NCI-H1436 treated with DMSO at 0.1 percent for 48 hours (cell line): ENCODE results near the gene DAND5.

Source experiments
- DNase-seq: peaks from one replicate; lab custom pipeline; 2025; lab: John Stamatoyannopoulos, UW

The DAND5 gene

DNA sequence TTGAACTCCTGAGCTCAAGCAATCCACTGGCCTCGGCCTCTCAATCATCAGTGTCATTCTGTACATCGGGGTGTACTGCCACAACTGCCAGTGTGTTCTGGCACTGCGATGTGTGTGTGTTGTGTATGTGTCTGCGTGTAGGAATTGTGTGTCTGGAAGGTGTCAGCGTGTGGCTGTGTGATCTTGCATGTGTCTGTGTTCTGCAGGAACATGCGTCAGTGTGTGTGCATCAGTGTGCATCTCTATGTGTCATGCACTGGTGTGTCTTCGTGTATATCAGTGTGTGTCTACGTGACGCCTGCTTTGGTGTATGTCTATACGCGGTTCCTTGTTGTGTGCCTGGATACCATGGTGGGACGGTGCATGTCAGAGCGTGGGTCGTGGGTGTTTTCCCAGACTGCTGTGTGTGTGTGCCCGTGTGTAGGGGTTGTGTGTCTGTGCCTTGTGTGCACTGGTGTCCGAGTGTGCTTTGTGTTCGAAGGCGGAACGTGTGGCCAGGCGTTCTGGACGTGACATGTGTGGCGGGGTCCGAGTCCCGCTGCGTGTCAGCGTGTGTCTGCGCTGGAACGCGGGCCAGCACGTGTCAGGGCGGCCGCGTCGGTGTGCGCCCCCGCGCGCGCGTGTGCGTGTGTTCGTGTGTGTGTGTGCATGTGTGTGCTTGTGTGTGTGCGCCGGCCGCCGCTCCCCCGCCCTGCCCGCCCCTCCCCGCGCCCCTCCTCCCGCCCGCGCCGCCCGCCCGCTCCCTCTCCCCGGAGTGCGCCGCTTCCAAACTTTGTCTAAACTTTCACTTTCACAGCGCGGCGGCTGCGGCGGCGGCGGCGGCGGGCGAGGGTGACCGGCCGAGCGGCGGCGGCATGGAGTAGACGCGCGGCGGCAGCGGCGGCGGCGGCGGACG lies 25.6 kb downstream of the DAND5 start, which contains the start of gene NFIX:
NFIX (plus strand) TSS at position 775 of the 895 bp plus-strand sequence. CDS start 363 bp downstream, outside the sequence.
- no peak for DNase-seq

DNA sequence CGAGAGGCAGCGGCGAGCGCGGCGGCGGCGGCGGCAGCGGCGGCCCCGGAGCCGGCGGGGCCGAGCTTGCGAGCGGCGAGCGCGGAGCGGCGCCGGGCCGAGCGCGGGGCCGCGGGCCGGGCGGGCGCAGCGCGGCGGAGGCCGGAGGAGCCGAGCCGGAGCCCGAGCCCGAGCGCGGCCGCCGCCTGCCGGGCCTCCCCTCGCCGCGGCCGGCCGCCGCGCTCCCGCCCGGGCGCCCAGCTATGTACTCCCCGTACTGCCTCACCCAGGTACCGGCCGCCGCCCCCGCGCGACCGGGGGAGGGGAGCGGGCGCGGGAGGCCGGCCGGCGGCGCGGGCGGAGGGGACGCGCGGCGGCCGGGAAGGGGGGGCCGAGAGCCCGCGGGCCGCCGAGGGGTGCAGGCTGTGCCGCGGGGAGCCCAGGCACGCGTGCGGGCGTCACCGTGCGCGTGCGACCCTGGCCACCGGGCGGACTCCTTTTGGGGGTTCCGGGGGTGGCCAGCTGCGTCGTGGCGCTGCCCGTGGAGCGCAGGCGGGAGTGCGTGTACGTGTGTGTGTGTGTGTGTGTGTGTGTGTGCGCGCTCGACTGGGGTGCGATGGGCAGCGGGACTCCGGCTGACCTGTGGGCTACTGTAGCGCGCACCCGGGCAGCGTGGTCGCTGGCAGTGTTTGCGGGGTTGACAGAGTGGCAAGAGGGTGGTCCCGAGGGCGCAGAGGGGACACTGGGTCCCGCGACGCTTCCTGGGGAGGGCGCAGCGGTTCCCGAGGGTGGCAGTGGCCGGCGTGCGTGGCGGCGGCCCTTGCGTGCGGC lies 26.4 kb downstream of the DAND5 start:
- DNase-seq, result no peak

DNA sequence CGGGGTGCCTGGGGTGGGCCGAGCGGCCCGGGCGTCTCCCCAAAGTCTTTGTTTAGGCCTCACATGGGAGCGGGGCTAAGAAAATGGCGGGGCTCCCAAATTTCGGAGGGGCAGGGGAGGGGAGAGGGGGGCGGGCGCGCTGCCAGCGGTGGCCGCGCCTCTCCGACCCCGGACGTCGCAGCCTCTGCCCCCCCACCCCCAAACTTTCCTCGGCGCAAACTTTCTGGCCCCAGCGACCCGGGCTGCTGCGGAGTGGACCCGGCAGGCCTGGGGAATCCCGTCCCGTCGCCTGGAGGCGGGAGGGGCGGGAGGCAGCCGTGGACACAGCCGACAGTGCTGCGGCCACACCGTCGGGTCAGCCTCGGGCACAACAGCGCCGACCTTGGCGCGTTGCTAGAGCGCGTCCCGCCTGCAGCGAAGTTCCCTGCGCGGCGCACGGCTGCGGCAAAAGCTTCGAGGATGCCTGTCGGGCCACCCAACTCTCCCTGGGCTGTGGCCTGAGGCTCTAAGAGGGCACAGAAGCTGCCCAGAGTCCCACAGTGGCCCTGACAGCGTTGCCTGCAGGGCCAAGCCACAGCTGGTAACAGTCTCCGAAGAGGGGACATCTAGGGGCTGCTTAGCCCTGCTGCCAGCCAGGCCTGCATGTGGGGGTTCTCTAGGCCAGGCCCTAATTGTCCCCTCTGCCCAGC lies 27.2 kb downstream of the DAND5 start:
- no peak for DNase-seq

DNA sequence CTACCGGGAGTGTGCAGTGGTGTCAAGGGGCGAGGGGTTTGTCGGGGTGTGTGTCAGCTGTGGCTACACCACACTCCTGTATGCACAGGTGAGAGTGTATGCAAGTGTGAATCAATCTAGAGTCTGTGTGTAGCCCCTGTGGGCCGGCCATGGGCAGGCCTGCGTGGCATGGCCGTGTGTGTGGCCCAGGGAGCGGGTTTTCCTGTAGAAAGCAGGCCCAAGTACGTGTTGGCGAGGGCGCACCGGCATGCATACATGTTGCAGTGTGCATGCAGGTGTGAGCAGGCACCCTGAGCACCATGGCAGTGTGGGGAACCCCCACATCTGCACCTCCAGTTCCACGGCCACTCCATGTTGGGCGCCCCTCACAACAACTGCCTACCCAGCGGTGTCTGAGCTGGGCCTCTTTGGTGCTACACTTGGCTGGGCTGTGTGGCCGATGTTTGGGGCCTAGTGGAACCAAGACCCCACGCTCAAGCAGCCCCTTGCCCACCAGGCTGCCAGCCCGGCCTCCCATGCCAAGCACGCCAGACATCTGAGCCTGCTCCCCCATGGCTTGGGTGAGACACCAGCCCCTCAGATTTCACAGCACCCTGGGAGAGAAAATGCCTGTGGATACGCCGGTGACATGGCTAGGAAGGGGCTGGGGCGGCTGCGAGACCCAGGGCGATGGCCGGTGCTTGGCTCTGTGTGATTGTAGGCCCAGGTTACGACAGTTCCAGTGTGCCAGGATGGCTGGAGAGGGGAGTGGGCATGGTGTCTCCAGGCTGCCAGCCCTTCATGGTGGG lies 28.0 kb downstream of the DAND5 start:
- DNase-seq, result no peak

DNA sequence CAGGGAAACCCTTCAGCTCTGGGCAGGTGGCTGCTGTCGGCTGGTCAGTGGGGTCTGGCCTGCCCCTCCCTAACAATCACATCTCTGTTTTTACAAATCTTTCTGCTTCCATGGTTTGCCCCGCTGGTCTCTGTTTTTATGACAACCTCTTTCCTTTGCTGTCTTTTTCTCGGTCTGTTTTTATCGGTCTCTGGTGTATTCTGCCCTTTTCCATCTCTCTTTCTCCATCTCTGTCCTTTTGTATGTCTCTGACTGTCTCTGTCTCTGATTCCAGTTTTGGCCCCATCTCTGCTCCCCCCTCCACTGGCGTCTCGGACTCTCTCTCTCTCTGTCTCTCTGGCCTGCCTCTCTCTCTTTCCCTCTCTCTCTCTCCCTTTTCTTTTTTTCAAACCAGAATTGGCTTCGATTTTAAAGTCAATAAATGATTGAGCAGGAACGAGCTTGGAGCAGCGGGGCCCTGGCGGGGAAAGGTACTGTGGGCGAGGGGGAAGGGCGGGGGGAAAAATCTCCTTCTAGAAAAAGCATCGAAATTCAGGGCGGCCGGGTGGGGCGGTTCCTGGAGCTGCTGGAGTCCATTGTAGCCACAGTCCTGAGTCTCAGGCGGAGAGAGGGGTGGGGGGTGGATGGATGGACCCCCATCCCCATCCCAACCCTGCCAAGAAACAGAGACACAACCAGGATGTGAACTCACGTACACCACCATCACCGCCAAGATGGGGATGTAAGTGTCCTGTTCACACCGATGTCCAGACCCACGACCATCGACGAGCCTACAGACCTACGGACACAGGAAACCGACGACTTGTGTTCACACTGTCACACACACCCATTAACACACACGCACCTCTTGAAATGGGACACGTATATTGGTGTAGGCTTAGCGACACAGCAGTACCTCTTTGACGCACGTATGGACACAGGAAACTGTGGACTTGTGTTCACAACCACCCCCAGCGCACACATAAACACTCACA lies 28.9 kb downstream of the DAND5 start:
- DNase-seq, result no peak

DNA sequence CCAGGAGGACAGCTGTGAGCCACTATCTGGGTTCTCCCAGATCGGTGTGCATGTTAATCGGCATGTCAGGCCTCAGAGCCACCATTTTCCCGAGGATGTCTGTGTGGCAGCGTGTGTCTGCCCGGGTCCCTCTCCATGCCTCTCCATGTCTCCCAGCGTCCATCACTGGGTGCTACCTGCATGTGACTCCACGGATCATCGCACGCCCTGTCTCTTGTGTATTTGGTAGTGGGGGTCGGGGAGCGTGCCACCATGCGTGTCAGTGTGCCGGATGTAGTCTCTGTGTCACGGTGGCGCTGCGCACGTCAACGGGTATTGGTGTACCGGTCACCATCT lies 31.8 kb downstream of the DAND5 start:
- DNase-seq, result no peak

DNA sequence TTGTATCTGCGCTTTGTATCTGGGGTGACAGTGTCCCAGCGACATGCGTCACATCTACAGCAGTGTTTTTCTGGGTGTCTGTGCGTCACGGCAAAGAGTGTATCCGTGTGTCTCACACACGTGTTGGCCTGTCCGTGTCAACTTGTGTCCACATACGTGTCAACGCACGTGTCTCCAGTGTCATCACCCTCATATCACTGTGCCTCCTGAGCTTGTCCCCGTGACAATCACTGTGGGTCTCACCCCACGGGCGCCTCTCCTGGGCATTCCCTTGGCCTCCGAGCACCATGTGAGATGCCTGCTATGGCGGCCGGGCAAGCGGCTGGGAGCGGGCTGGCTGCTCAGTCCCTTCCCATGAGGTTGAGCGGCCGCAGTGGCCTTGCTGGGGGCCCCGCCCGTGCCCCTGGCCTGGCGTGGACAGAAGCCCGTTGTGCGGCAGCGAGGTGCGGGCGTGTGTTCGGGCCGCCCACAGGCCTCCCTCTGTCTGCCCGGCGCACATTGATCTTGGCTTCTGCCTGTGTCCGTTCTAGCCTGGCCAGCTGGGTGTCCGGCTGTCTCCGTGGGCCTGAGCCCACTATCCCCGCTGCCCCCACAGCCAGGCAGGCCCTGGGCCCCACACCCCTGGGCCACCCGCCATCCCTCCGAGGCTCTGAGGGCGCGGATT lies 32.3 kb downstream of the DAND5 start:
- no peak for DNase-seq

DNA sequence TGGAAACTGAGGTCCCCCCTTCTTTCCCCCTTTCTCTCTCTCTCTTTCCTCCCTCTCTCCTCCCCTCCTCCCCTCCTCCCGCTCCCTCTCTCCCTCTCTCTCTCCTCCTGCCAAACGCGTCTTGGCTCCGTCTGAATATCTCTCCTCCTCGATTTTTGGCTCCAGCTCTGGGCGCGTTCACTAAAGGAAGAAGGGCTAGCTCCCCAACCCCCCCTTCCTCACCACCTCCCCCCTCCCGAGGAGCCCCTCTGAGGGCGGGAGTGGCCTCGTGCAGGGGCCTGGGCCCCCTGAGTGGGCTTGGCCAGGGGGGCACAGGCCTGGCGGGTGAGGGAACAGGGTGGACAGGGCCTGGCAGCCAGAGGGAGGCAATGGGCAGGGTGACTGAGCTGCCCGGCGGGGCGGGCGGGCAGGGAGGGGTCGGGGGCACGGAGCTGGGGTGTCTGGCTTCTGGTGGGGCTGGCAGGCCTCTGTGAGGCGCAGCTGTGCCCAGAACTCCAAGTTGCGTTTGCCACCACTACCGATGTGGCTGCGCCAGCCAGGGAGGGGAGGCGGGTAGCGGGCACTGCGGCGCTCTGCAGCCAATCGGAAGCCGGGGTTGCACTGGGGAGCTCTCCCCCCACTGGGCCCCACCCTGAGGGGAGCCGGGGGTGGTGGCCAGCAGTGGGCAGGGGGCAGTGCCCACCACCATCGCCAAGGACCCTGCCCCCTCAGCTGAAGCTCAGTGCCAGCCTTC lies 33.0 kb downstream of the DAND5 start:
- no peak for DNase-seq

DNA sequence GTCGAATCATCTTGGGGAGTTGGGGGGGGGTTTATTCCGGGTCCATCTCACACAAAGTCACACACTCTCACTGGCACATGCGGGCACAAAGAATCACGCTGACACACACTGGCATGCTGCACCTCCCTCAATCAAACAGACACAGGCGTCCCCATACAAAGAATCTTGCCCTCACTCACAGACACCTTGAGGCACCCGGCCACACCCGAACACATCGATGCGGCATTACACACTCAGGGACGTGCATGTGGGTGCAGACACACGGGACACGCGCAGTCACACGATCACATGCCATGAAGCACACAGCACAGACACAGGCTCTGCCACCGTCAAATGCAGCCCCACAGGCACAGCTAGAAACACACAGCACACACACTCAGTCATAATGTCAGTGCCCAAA lies 33.7 kb downstream of the DAND5 start:
- DNase-seq, result no peak

DNA sequence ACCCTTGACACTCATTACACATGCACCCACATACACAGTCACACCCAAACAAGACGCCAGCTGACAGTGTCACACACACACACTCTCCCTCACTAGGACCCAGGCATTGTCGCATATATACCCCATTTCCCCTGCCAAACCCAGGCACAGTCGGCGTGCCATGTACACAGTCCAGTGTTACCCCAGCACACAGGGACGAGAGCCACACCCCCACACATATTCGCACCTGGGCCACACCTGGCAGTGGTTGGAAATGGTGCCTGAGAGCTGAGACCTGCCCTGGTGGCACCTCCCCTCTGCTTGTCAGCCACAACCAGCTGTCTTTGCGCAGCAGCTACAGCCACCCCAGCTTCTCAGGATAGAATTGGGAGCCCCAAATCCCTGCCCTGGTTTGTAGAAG lies 34.9 kb downstream of the DAND5 start:
- no peak for DNase-seq

DNA sequence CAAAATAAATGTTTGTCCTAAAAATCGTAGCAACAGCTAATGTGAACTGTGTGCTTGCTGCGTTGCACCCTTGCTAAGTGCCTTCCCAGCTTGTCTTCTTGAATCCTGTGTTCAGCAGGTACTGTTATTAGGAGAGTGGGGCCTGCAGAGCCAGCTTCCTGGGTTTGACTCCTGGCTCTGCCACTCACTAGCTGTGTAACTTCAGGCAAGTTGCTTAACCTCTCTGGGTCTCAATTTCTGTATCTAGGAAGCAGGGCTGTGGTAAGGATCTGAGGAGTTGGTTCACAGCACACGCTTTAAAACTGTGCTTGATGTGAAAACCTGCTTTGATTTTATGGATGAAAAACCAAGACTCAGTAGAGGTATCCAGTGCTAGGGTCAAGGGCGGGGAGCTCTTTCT lies 35.9 kb downstream of the DAND5 start:
- no peak for DNase-seq

DNA sequence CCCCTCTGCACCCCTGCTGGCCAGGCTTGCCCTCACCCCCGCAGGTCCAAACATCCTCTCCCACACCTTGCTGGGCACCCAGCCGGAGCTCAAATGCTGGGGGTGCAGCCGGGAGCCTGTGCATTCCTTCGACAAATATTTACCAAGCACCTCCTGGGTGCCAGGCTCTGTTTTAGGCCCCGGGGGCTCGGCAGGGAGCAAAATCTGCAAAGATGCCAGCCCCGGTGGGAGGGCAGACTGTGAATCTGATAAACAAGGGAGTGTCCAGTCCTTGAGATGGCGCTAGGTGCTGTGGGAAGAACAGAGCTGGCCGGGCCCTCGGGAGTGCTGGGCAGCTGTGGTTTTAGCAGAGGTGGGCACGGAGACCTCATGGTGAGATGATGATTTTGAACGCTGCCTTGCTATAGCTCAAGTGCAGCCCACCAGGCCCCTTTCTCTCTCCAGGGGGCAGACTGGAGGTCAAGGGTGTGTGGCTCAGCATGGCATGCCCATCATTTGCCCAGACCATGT lies 36.5 kb downstream of the DAND5 start:
- DNase-seq, result no peak

DNA sequence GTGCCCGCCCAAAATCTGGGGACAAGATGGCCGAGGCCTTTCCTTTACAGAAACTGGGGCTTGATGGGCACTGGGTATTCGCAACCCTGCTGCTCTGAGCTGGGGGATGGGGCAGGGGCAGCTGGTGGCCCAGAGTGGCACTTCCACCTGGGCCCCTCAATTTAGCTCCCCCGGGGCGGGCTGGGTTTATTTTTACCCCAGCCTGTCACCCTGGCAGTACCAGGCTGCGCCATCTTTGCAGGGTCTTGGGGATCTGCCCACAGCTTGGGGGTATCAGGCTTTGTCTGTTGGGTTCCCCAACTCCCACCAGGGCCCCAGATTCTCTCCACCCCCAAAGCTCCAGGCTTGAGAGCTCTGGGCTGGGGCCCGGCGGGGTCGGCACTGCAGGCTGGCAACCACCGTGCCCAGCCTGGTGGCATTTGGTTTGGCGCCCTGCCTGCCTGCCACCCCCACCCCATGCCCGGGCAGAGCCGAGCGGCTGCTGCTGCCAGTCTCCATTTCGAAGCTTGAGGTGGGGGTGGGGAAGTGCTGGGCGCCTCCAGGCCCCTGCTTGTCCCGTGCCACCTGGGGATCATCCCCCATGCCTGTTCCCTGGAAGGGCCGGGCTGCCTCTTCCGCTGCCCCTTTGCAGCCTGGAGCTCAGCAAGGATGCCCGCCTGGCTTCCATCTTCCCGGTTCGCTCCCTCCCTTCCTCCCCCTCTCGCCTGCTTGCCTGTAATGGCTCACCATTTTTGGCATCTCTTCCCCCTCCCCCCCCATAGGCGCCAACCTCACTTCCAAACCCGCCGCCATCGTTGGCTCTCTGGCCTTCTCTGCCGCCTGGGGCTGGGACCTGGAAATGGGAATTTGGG lies 37.3 kb downstream of the DAND5 start:
- DNase-seq, result no peak

DNA sequence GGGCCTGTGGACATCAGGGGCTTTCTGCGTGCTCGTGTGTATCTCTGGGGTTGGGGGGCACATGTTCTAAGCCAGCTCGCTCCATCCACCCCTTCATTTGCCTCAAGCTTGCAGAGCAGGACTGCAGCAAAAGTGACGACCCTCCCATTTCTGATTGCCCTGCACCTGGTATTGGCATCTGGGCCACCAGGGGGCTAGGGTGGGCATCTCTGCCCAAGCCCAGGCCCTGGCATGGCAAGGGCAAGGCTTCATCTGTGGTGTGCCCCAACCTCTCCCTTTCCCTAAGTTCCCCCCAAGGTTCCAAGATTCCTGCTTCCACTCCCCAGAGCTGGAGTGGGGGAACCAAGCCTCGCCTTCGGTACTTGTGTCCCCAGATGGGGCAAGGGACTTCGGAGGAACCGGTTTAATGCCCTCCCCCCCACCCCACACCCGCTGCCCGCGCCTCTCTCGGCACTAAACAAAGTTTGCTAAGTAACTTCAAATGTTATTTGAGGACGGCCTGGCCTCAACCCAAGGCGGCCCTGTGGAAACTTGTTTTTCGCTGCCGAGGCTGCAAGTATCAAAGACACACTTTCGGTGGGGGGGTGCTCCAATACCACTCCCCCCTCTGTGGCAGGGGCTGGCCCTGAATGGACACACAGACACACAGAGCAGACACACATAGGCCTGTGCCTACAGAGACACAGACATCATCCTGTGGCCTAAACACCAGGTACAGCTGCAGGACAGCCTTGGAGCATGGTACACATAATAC lies 38.1 kb downstream of the DAND5 start:
- DNase-seq, result no peak

DNA sequence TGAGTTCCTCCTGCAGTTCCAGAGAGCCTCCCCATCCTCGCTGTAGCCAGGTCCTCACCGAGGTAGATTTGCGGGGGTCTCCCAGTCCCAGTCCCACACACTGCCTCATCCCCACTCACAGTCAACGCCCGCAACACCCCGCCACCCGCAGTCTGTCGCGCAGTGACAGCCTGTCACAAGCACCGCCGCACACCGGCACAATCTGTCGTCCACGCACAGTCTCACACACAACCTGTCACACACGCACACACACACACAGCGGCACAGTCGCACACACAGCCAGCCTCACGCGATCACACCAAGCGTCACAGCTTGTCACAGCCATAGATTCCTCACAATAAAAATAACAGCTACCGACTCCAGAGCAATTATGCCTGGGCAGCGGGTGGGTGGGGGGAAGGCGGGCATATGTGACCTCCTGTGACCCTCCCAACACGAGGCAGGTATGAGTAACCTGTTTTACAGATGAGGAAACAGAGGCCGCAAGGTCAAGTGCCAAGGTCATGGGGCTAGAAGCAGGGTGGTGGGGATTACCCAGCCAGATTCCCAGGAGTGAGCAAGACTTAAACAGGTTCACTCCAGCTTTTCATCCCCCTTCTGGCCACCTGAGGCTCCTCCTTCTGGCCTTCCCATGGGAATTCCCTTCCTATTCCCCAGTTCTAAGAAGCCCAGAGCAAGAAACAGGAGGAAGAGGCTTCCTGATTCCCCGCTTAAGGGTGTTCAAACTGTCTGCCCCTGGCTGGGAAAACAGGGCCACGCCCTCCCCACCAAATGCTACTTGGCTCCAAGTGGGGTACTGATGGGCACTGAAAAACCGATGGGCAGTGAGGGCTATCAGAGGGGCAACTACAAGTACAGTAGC lies 39.8 kb downstream of the DAND5 start:
- no peak for DNase-seq
